ENCODE measurements around the gene DNAH17.

The DNAH17 gene

DNA sequence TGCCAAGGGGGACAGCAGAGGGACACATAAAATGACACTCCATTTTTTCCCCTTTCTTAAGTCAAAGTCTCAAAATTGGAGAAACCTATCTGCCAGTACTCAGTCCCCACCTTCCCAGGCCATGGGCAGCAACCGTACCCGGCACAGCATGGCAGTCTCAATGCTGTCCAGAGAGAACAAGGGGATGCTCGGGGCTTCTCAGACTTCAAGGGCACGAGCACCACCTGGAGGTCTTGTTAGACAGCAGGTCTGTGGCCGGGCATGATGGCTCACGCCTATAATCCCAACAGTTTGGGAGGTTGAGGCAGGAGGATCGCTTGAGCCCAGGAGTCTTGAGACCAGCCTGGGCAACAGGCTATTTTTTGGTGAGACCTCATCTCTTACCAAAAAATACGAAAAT is 3.2 kb downstream of the DNAH17 start:
- no peak for DNase-seq

DNA sequence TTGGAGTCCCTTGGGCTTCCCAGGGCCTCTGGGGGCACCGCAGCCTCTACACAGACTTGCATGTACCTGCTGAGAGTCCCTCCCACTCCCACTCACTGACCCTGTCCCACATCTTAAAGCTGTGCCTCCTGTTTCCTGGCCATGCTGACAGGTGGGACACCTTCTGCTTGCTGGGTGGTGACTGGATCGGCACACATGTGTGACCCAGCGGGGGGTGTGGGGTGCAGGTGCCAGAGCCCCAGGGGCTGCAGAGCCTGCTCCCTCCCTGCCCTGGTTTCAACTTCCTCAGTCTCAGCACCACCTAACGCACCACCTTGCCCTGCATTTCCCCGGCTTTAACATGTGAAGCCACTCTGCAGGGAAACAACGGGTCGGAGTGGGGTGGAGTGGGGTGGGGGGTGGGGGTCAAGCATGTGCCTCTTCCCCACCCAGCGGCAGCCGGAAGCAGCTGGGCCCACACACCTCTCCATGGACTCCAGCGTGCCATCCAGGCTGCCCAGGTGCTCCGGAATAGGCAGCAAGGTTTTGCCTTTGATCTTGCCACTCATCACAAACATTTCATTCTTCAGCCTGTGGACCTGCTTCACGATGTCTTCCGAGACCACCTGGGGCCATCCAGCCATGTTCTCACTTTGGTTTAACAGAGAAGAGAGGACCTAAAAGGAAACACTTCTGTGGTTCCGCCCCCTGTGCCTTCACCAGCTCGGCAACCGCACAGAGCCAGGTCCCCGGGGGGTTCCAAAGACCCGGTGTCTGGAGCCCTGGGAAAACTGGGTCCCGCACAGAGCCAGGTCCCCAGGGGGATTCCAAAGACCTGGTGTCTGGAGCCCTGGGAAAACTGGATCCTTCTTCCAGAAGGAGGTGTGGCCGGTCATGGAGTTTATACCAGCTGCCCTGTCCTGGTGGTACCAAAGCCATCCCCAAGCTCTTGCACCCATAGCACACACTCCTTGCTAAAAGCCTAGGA is 4.7 kb downstream of the DNAH17 start:
- DNase-seq: no peak

DNA sequence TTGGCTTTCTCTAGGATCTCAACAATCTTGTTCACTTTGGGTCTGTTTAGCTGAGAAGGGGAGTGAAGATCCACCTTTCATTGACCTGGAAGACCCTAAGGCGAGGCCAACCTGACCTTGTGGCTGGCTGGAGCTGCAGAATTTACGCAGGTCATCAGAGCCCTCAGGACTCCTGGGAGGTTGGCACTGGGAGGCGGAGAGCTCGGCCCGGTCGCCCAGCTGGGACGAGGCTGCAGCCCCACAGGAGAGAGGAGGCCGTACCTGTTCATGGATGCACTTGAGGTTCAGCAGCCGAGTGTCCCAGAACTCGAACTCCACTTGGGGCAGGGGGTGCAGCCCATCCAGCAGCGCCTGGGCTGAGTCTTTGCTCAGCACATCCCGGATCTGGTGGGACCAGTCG is 5.9 kb downstream of the DNAH17 start:
- no peak for DNase-seq

DNA sequence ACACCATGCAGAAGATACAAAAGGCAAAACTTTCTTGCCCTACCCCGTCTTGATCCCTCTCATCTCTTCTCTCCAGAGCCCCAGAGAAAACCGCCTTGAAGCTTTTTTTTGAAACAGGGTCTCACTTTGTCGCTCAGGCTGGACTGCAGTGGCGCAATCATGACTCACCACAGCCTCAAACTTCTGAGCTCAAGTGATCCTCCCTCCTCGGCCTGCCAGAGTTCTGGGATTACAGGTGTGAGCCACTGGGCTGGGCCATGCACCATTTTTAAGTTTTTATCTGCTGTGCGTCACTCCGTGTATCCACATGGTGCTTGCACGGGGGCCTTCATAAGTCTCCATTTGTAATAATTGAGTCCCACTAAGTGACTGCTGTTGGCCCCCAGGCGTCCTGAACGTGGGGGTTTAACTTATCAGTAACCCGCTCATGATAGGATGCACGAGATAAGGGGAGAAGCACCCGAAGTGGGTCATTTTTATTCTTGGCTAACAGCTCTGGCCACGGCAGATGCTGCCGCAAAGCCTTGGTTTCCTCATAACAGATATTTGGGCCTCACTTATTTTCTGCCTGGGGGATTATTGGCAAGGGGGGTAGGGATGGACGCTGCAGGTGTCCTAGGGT is 8.6 kb downstream of the DNAH17 start:
- no peak for DNase-seq

DNA sequence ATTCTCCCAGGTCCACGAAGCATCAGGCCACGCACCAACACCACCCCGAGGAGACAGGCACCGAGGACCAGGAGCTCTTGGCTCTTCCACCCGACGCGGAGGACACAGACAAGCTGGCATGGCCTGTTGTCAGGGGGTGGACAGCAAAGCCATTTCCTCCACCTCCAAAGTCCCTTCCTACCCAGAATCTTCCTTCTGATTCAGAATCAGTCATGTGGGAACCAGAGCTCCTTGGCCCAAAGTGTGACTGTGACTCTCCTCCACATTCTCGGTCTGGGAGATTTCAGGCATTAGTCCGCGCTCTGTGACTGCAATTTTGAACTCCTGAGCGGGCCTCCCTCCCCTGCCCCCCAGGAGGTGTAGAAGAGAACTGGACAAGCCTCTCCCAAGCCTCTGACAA is 9.2 kb downstream of the DNAH17 start:
- no peak for DNase-seq

DNA sequence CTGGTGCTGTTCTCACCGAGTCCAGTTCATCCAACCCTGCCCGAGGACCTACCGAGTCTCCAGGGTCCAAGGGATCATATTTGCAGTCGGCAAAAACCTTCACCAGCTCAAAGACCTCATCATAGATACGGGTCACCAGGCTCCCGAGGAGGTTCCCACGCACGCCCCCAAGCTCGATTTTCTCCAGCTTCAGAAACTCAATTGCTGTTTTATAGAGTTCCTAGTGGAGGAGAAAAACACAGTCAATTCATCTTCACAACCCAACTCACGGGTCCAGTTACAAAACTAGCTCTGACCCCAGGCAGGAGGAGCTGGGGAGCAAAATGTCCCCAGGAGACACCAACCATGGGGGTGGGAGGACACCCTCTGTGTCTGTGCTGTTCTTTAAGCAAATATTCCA is 10.2 kb downstream of the DNAH17 start:
- DNase-seq: no peak

DNA sequence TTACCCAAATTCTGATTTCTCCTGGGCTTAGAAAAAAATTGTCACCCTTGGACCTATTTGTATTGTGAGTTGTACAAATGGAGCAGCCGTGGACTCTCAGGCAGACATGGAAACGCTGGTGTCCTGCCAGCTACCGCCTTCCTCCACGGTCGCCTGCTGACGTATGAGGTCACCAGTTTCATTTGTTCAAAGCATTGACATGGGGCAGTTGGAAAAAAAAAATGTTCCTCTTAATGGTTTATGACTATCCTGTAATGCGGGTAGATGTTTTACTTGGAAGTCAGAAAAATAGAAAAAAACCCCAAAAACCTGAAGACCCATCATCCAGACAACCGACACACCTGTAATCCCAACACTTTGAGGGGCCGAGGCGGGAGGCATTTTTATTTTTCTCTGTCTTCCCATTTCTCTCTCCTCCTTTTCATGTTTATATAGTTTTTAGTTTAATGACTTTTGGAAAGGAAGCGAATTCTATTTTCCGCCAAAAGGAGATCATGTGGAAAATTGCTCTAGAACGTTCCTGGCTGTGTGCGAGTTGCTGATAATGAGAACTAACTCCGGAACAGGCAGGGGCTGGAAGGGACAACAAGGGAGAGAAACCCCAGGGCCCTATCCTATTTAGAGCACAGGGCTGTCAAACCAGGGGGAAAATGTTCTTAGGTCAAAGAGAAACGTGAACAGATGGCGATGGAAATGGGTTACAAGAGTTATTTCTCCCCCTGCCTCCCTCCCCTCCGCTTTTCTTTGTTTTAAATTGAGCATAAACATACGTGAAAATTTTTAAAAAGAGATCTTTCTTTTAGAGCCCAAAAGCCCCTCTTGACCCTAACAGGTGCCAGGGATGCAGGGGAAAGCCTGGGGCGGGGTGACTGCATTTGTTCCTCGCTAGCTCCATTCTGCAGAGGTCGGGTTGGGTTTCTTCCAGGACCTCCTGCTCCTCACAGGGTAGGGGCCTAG is 13.7 kb downstream of the DNAH17 start:
- no peak for DNase-seq

DNA sequence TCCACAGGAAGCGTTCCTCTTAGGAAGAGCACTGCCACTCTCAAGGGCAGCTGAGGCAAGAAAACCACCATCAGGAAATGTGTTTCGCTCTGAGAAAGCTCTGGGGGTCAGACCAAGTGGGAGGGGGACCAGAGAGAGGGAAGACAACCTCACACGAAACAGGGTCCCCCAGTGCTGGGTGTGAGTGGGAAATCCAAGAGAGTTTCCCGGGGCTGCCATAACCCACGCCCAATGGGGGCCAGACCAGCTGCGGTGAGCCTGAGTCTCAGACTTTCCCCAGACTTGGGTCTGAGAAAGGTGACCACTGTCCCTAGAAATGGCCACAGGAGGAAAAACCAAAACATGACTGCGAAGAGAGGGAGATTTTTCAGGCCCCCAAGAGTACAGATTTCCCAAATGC is 14.5 kb downstream of the DNAH17 start:
- no peak for DNase-seq

DNA sequence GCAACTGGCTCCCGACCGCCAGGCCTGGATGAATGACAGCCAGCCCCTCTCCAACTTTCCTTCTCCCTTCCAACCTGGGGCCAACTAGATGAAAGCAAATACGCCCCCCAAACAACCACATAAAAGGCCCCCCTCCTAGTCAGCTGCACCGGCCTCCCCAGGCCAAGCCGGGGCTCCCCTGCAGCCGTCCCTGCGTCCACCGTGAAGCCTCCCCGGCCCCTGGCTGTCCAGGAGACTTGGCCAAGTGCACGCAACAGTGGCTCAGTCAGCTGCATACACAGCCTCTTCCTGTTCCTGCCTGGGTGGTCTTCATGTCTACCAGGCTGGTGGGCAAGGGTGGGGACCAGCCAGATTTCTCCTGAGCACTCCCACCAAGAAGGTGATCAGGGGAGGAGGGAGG is 16.0 kb downstream of the DNAH17 start:
- no peak for DNase-seq

DNA sequence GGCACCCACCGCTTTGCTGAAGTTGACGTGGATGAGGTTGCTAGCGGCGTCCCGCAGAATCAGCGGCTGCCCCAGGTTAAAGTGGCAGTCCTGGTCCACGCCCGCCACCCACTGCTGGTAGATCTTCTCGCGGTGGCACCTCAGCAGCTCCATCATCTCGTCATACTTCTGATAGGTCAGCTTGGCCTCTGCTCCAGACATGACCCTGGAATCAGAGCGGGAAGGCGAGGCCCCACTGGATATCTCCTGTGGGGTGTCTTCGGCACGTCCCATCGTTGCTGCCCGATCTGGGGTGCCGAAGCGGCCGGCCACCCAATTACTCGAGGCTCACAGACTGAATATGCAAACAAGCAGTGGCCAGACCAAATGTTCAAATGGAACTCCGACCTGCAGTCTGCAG is 16.5 kb downstream of the DNAH17 start:
- DNase-seq: no peak

DNA sequence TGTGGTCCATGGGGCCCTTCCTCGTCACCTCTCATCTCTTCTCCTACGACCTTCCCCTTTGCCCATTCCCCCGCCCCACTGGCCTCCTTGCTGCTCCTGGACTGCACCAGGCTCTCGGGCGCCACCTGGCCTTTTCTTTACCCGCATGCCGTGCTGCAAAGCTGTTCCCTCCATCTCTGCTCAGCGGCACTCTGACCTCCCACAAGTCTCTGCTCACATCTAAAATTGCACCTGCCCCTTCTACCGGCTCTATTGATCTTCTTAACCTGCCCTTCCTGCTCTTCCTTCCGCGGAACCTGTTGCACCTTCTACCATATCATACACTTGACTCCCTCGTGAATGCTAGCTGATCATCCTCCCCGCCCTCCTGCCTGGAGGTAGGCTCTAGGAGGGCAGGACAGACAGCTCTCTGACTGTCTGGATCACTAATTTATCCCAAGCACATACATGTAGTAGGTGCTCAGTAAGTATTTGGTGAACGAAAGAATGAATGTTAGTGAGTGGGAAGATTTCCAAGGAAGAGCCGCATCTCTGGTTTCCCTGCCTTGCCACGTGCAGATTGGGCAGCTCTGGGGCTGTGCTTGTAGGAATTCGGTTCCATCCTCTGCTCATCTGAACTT is 17.3 kb downstream of the DNAH17 start:
- peak; percentile 8 for DNase-seq

DNA sequence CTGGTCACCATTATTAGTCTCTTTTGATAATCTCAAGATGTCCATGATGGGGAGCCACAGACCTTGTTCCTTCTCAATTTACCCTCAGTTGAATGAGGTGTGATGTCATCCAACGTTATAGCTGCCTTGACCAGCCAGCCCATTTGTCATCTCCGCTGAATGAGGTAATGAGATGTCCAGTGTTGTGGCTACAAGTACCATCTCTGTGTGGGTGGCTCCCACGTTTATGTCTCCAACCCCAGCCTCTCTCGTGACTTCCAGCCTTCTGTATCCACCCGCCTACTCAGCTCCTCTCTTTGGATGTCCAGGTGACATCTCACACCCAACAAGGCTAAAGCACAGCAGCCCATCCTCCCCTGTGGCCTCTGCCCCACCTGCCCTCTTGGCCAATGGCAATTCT is 18.2 kb downstream of the DNAH17 start:
- no peak for DNase-seq

DNA sequence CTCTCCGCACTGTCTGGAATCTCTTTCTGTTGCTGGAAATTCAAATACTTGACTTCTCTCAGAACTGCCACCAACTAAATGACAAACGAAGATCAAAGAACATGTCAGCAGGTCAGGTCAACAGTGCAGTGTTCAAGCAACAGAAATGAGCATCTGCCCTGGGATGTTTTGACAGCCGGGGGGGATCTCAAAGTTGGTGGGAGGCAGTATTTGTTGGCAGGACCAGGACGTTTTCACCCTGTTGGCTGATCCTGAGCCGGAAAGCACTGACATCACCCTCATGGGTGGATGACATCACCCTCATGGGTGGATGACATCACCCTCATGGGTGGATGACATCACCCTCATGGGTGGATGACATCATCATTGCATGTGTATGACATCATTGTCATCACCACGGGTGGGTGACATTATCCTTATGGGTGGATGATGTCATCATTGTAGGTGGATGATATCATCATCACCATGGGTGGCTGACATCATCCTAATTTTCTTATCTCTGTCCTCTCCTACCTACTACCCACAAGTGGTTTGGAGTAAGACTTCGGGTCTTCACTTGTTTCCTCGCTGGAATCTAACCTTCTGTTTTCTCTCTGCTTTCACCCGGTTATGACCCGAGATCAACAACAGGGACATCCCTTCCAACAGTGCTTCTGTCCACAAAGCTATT is 18.9 kb downstream of the DNAH17 start:
- DNase-seq: no peak

DNA sequence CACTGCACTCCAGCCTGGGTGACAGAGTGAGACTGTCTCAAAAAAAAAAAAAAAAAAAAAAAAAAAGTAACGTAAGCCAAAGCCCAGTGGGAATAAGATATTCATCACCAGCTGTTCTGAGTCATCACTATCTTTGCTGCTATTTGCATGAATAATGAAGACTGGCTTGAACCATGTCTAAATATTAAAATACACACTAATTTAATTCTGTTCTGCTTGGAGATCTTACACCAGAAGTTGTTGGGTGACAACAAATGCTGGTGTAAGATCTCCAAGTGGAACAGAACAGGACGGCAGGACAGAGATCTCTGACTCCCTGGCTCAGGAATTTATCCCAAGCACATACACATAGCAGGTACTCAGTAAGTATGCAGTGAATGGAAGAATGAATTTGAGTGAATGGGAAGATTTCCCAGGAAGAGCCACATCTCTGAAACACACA is 19.6 kb downstream of the DNAH17 start:
- DNase-seq: no peak

DNA sequence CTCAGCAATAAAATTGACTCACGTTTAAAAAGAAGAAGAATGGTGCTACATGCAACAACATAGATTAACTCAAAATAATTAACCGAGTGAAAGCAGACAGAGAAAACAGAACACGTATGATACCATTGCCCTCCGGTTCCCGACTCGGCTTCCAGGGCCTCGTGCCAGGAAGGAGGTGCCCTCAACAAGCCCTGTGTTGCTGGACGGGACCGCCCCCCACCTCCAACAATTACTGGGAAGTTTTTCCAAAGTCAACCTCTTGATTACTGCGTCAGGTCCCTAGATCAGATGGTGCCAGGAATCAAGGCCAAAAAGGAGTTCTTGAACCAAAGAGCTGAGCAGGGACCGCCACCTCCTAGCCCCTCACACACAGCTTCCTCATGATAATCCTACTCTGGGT is 20.4 kb downstream of the DNAH17 start:
- DNase-seq: no peak

DNA sequence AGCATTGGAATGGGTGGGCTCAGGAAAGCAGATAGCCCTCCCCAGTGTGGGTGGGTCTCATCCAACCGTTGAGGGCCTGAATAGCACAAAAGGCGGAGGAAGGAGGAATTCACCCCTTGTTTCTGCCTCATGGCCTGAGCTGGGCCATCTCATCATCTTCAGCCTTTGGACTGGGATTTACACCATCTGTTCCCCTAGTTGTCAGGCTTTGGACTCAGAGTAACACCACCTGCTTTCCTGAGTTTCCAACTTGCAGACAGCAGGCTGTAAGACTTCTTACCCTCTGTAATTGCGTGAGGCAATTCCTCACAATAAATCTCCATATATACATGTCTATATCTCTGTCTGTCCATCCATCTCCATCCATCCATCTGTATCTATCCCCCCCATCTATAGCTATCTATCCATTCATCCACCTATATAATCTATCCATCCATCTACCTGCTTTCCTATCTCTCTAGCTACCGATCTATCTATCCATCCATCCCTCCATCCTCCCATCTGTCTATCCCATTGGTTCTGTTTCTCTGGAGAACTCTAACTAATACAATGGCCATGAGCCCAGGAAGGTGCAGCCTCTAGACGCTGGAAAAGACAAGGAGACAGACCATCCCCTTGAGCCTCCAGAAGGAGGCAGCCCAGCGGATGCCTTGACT is 21.3 kb downstream of the DNAH17 start:
- no peak for DNase-seq

DNA sequence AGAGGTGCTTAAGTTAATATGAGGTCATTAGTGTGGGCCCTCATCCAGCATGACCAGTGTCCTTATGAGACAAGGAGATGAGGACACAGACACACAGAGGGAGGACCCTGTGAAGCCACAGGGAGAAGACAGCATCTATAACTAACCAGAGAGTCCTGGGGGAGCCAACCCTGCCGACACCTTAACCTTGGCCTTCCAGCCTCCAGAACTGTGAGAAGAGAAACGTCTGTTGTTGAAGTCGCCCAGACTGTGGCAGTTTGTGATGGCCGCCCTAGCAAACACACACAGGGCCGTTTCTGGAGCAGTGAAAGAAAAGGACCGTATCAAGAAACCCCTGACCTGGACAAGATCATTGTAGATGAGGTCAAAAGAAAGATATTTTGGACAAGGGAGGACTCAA is 26.7 kb downstream of the DNAH17 start:
- no peak for DNase-seq

DNA sequence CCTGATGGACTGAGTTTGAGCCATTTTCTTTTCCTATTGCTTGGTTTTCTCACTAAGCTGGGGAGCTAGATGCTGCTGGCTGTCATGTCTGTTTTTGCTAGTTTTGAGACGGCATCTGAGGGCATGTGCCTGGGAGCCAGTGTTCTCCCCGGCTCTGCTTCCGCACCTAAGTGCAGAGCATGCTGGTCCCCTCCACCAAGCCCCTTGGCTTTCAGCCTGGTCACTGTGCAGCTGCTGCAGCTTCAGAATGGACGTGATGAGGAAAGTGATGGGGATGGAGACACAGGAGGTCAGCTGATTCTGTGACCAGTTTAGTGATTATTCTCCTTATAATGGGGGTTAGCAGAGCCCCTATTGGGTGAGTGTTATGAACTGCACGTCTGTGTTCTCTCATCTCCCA is 28.5 kb downstream of the DNAH17 start:
- DNase-seq: no peak

DNA sequence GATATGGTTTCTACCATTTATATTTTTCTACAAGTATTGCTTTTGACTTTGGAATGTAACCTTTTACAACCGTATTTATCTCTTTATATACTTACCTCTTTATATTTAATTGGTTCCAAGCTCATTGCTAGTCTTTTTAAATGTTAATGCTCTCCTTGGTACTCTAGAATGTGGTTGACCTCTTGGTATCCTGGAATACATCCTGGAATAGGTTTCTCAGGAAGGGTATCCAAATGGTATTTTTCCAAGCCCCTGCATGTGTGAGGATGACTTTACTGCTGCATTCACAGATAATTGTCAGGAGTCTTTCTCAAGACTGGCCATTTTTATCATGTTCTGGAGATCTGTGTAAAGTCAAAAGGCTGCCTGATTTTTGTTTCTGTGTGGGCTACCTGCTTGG is 30.2 kb downstream of the DNAH17 start:
- DNase-seq: no peak

DNA sequence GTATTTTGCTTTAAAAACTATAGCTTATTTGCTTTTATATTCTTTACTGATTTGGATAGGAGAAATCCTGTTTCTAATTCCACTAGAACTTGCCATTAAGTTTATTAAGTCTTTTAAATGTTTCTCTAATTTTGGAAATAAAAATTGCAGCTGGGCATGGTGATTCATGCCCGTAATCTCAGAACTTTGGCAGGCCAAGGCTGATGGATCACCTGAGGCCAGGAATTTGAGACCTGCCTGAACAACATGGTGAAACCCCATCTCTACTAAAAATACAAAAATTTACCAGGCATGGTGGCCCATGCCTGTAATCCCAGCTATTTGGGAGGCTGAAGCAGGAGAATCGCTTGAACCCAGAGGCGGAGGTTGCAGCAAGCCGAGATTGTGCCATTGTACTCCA is 30.7 kb downstream of the DNAH17 start:
- no peak for DNase-seq

DNA sequence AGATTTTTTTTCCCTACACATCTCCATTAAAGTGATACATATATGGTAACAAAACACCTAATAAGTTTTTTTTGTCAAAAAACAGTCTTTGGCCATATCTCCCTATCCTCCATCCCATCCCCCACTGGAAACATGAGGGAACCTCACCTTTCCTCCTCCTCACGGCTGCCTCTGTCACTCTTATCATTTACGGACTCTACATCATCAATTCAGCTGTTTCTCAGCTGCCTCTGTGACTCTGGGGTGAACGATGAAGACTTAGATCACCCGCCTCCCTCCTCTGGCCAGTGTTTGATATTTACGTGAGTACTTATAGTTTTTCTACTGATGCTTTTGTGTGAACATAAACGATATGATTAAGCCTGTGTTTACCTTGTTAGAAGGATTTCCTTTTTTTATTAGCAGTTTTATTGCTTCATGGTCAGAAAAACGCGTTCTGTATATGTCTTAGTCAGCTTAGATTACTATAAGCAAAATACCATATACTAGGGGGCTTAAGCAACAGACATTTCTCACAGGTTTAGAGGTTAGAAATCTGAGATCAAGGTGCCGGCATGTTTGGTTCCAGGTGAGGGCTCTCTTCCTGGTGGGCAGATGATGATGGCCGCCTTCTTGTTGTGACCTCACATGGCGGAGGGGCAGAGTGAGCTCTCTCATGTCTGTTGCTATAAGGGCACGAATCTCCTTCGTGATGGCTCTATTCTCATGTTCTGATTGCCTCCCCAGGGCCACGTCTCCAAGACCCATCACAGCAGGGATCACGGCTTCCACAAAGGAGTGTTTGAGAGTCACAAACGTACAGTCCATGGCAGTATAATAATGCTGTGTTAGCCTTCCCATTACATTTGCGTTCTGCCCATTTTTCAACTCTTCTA is 32.1 kb downstream of the DNAH17 start:
- no peak for DNase-seq
